Activated effector memory CD4-positive, alpha-beta T cell treated with anti-CD3 and anti-CD28 coated beads, Interleukin-2, amount 50 U/mL, for 16 hours (primary cell): ENCODE measurements around the gene COBL.

ENCODE experiments used
- DNase-seq: peaks from one replicate; pipeline ENCODE4 v3.0.0-alpha.2; 2020

COBL gene

GRCh38 chr7:51175992-51176388 is 140.6 kb downstream of the COBL start:
- no peak for DNase-seq

- no peak for DNase-seq
Measured at GRCh38 chr7:51175316-51175991, 141.2 kb downstream of the COBL start.

GRCh38 chr7:51165337-51165736 is 151.3 kb downstream of the COBL start:
- no peak for DNase-seq

GRCh38 chr7:51162724-51163329 is 153.8 kb downstream of the COBL start:
- DNase-seq, result peak; percentile 82

GRCh38 chr7:51161937-51162336 is 154.7 kb downstream of the COBL start:
- no peak for DNase-seq

GRCh38 chr7:51160990-51161615 is 155.5 kb downstream of the COBL start:
- peak; percentile 80 for DNase-seq

GRCh38 chr7:51160411-51160810 is 156.2 kb downstream of the COBL start:
- no peak for DNase-seq

- no peak for DNase-seq
Measured at GRCh38 chr7:51158742-51159445, 157.7 kb downstream of the COBL start.

- no peak for DNase-seq
Measured at GRCh38 chr7:51158211-51158610, 158.4 kb downstream of the COBL start.

GRCh38 chr7:51154201-51154600 is 162.4 kb downstream of the COBL start:
- DNase-seq, result no peak

- DNase-seq, result no peak
Measured at GRCh38 chr7:51152706-51153200, 163.9 kb downstream of the COBL start.

- DNase-seq, result no peak
Measured at GRCh38 chr7:51151455-51151854, 165.2 kb downstream of the COBL start.

GRCh38 chr7:51150193-51150592 is 166.4 kb downstream of the COBL start:
- no peak for DNase-seq

GRCh38 chr7:51148216-51148615 is 168.4 kb downstream of the COBL start:
- DNase-seq, result no peak

- DNase-seq, result no peak
Measured at GRCh38 chr7:51146816-51147586, 169.6 kb downstream of the COBL start.

GRCh38 chr7:51144178-51144577 is 172.4 kb downstream of the COBL start:
- DNase-seq, result no peak

- no peak for DNase-seq
Measured at GRCh38 chr7:51142741-51143385, 173.7 kb downstream of the COBL start.

GRCh38 chr7:51141451-51142003 is 175.1 kb downstream of the COBL start:
- DNase-seq, result no peak

- DNase-seq, result no peak
Measured at GRCh38 chr7:51140199-51141164, 176.1 kb downstream of the COBL start.

- no peak for DNase-seq
Measured at GRCh38 chr7:51139796-51140195, 176.8 kb downstream of the COBL start.
